ENCODE data around the gene ADGRE2.
"Not testable (repeated sequence)": the region's sequence is repeated elsewhere in the genome, so short reads cannot be mapped to it uniquely, and the experiment has no call there.

ADGRE2 gene

DNA sequence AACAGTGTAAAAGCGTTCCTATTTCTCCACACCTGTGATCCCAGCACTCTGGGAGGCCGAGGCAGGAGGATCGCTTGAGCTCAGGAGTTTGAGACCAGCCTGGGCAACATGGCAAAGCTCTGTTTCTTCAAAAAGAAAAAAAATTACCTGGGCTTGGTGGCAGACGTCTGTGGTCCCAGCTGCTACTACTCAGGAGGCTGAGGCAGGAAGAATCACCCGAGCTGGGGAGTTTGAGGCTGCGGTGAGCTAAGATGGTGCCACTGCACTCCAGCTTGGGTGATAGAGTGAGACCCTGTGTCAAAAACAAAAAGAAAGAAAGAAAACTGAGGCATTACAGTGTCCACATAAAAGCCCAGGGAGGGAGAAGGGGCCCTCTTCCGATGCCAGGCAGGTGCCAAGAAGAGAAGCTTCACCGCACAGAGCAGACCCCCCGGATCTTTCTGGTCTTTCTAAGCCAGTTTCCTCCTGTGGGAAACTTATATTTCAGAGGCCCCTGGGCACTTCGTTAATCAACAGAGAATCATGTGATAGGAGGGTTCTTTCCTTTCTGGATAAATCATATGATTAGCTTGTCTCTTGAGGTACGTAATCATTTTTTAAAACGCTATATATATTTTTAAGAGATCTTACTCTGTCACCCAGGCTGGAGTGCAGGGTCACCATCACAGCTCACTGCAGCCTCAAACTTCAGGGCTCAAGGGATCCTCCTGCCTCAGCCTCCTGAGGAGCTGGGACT lies at the start of gene ADGRE2:
ADGRE2 (minus strand) TSS at position 451 of the 736 bp plus-strand sequence. CDS start 1,804 bp downstream, outside the sequence.
- DNase-seq: not testable (repeated sequence)

GRCh38 chr19:14826006-14826405 lies 47.6 kb upstream of the ADGRE2 start:
- DNase-seq: no peak

DNA sequence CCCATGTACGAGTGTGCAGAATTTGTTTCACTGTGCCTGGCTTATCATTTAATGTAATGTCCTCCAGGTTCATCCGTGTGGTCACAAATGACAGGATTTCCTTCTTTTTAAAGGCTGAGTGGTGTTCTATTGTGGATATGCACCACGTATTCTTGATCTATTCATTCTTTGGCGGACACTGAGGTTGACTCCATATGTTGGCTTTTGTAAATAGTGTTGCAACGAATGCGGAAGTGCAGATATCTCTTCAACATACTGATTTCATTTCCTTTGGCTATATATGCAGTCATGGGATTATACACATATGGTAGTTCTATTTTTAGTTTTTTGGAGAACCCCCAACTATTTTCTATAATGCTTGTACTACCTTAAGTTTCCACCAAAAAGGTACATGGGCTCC lies 43.6 kb upstream of the ADGRE2 start:
- no peak for DNase-seq

- no peak for DNase-seq
These were observed 40.2 kb upstream of the ADGRE2 start for GRCh38 chr19:14818588-14818987.

- no peak for DNase-seq
These were observed 38.7 kb upstream of the ADGRE2 start for GRCh38 chr19:14817052-14817451.

GRCh38 chr19:14814982-14815652 lies 36.8 kb upstream of the ADGRE2 start:
- no peak for DNase-seq

- DNase-seq: no peak
These were observed 31.1 kb upstream of the ADGRE2 start for GRCh38 chr19:14809272-14810057.

- DNase-seq: no peak
These were observed 26.4 kb upstream of the ADGRE2 start for GRCh38 chr19:14804765-14805164.

DNA sequence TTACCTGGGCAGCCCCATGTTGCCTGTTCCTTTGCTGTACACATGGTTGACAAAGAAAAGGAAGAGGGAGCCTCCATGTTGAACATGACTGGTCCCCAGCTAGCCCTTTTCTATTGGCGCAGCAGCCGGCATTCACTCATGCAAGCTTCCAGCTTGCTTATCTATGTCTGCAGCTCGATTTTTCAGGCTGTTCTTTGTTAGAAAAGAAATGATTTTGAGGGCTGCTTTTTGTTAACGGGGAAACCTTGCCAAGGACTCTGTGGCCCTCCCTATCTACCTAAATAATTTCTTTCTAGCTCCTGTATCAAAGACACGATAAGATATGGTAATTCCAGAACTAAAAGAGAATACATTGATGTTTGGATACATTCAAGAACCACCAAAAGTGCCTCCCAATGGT lies 20.4 kb upstream of the ADGRE2 start:
- DNase-seq: no peak

DNA sequence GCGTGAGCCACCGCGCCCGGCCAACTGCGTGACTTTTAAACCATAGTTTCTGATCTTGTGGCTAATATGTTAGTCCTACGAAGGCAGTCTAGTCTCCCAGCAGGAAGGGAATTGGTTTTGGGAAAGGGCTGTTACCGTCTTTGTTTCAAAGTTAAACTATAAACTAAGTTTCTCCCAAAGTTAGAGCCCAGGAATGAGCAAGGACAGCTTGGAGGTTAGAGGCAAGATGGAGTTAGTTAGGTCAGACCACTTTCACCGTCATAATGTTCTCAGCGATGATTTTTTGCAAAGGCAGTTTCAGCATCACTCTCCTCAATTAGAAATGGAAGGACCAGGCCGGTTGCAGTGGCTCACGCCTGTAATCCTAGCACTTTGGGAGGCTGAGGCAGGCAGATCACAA lies 17.7 kb upstream of the ADGRE2 start:
- no peak for DNase-seq

DNA sequence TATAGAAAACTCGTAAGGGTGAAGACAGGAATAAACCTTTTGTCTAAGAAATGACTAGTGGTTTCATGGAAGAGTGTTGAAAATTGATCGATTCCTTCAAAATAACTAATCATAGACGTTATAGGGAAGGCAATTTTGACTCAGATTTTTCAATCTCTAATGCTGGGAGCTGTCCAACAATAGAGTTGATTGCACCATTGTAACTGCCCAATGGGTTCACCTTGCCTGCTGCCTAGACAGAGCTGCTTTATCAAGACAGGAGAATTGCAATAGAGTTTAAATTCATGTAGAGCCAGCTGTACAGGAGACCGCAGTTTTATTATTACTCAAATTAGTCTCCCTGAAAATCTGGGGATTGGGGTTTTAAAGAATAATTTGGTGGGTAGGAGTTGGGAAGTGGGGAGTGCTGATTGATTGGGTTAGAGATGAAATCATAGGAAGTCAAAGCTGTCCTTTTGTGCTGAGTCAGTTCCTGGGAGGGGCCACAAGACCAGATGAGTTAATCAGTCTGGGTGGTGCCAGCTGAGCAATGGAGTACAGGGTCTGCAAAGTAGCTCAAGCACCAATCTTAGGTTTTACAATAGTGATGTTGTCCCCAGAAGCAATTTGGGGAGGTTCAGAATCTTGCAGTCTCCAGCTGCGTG lies 16.8 kb upstream of the ADGRE2 start:
- DNase-seq: no peak

DNA sequence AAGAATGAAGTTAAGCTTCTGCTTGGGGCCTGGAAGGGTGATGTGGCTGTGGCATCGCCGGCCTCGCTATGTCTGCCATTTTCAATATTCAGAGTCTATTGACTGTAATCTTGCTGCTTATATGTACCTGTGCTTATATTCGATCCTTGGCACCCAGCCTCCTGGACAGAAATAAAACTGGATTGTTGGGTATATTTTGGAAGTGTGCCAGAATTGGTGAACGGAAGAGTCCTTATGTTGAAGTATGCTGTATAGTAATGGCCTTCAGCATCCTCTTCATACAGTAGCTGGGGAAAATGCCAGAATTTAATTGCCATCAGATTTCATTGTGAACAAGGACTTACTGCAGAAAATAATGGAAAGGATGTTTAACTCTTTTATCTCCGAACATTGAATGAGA lies 13.9 kb upstream of the ADGRE2 start:
- DNase-seq: not testable (repeated sequence)

DNA sequence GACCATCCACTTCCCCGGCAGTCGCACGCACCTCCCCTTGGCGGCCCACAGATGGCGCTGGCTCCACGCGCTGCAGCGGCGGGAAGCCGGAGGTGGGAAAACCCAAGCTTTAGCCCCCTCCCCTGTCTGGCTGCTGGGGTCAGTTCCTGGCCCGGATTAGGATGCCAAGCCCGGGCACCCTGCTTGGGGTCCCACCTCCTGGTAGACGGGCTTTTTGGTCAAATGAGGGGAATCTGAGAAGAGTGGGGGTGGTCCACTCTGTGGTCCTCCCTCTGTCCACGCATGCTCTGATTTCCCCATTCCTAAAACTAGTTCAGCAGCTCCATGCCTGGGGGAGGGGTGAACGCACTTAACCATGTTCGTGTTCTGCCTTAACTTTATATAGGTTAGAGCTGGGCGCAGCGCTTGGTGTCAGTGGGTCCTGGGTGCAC lies 8.1 kb upstream of the ADGRE2 start:
- DNase-seq: no peak

- DNase-seq: not testable (repeated sequence)
These were observed 6.9 kb upstream of the ADGRE2 start for GRCh38 chr19:14785102-14785793.

- not testable (repeated sequence) for DNase-seq
These were observed 6.4 kb upstream of the ADGRE2 start for GRCh38 chr19:14784730-14785101.

GRCh38 chr19:14783410-14783998 lies 5.1 kb upstream of the ADGRE2 start:
- not testable (repeated sequence) for DNase-seq

DNA sequence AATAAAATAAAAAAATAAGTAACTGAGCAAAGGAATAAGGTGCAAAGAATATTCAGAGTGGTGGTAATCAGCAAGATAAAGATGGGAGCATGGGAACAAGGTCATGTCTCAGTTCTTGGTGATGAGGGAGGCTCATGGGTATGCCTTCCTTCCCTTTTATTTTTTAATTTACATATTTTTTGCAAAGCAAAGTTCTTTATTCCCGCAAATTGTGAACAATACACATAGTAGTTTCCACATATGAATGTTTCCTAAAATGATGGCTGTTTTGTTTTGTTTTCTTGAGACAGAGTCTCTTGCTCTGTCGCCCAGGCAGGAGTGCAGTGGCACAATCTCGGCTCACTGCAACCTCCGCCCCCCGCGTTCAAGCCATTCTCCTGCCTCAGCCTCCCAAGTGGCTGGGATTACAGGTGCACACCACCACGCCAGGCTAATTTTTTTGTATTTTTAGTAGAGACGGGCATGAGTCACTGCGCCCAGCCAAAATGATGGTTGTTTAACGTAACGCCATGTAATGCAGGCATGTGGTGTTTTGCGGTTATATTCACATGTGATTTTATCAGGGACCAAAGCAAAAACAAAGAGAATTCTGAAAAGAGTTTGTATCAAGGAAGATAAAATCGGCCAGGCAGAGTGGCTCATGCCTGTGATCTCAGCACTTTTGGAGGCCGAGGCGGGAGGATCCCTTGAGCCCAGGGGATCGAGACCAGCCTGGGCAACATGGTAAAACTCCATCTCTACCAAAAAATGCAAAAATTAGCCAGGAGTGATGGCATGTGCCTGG lies 4.5 kb upstream of the ADGRE2 start:
- DNase-seq: no peak

- DNase-seq: not testable (repeated sequence)
These were observed 3.6 kb upstream of the ADGRE2 start for GRCh38 chr19:14781713-14782536.

DNA sequence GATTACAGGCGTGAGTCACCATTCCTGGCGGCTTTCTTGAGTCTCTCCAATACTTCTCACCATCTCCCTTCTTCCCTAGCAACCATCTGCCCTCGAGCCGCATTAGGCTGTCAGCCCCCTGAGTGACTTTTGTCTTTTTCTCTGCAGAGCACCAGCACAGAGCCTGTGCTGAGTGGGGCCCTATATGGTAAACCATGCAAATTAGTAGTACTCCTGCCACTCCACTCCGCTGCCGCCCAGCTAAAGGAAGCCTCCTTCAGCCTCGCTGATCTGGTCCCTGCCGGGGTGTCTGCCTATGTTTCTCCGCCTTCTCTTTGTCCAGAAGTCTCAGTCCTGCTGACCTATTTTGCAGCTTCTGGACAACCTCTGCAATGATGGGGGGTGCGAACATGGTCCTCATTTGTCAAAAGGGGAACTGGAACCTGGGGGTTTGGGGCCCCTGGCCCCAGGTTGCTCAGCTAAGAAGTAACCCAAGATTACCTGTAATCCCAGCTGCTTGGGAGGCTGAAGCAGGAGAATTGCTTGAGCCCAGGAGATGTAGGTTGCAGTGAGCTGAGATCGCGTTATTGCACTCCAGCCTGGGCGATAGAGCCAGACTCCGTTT lies 2.4 kb upstream of the ADGRE2 start:
- not testable (repeated sequence) for DNase-seq

DNA sequence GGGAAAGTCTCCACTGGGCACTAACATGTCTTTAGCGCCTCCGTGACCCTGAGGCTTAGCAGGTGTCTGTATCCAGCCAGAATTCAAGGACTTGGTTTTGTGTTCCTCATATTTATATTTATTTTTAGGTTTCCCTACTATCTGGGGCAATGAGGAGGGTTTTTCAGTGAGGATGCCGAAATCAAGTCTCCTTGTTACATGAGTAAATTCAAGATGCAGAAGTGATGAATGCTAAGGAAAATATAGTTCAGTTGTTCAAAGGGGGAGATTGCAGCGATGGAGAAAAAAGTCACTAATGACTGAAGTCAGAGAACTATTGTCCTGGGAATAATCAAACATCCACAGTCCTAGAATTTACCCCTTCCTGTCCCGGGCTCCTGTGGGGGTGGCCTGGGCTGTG lies 791 bp upstream of the ADGRE2 start:
- no peak for DNase-seq
